Neural cell (in vitro differentiated cells): Measurements from ENCODE around the gene SSMEM1. TPM values are rescaled to one million over a fixed set of nuclear protein-coding genes. Genes with fewer than 3 reads are reported as not detected.

Source experiments
- H2AFZ ChIP-seq: fragments of 200-600, 300-800 bp; sonication (generic), shearing (Covaris generic); 2 replicates; pipeline ENCODE4 v1.6.0; 2014; ENCODE audit warnings: low read depth, mild to moderate bottlenecking, antibody characterized with exemption, low read length, moderate library complexity
- H3F3A ChIP-seq: fragments of 200-600 bp; shearing (Covaris generic); 2 replicates; pipeline ENCODE4 v1.6.1; 2016; ENCODE audit warnings: mild to moderate bottlenecking, moderate library complexity, mixed read lengths, antibody characterized with exemption, low read length; ENCODE audit not compliant: insufficient read depth, poor library complexity, severe bottlenecking
- H3K27ac ChIP-seq: fragments of 200-600, 300-800 bp; sonication (generic), shearing (Covaris generic); 2 replicates; pipeline ENCODE4 v1.5.1; 2014; ENCODE audit warnings: mild to moderate bottlenecking, low read length, moderate library complexity
- H3K27me3 ChIP-seq: fragments of 300-800, 200-600 bp; sonication (generic), shearing (Covaris generic); 2 replicates; pipeline ENCODE4 v1.6.0; 2014; ENCODE audit warnings: mild to moderate bottlenecking, low read depth, low read length, moderate library complexity; ENCODE audit not compliant: insufficient read depth
- H3K36me3 ChIP-seq: fragments of 300-800, 200-600 bp; sonication (generic), shearing (Covaris generic); 2 replicates; pipeline ENCODE4 v1.5.1; 2014; ENCODE audit warnings: mild to moderate bottlenecking, antibody characterized with exemption, low read length, moderate library complexity; ENCODE audit not compliant: insufficient read depth
- H3K4me2 ChIP-seq: fragments of 300-800, 200-600 bp; sonication (generic), shearing (Covaris generic); 2 replicates; pipeline ENCODE4 v1.6.0; 2014; ENCODE audit warnings: mild to moderate bottlenecking, low read length
- H3K4me3 ChIP-seq: fragments of 300-800, 200-600 bp; sonication (generic), shearing (Covaris generic); 2 replicates; pipeline ENCODE4 v1.5.1; 2014; ENCODE audit warnings: mild to moderate bottlenecking, low read length, moderate library complexity
- H3K79me2 ChIP-seq: fragments of 200-600 bp; shearing (Covaris generic); replicated peaks from 2 replicates; pipeline ENCODE4 v1.6.0; 2014; ENCODE audit warnings: mild to moderate bottlenecking, low read length, moderate library complexity; ENCODE audit not compliant: insufficient read depth
- H3K9ac ChIP-seq: fragments of 300-800, 200-600 bp; sonication (generic), shearing (Covaris generic); 2 replicates; pipeline ENCODE4 v1.6.1; 2016; ENCODE audit warnings: mild to moderate bottlenecking, low read length, mixed read lengths
- H3K9me2 ChIP-seq: fragments of 200-600 bp; shearing (Covaris generic); 2 replicates; pipeline ENCODE4 v1.6.1; 2016; ENCODE audit warnings: mild to moderate bottlenecking, low read length, mixed read lengths; ENCODE audit not compliant: insufficient read depth
- H3K9me3 ChIP-seq: fragments of 200-600, 300-800 bp; sonication (generic), shearing (Covaris generic); 2 replicates; pipeline ENCODE4 v1.6.1; 2016; ENCODE audit warnings: mild to moderate bottlenecking, mixed run types, low read length, moderate library complexity, mixed read lengths
- H4K20me1 ChIP-seq: fragments of 200-600 bp; shearing (Covaris generic); 2 replicates; pipeline ENCODE4 v1.6.1; 2016; ENCODE audit warnings: mild to moderate bottlenecking, mixed run types; ENCODE audit not compliant: insufficient read depth
- EP300 ChIP-seq: fragments of 450-650 bp; conservative IDR thresholded peaks from 2 replicates; pipeline ENCODE4 v1.6.1; 2014; ENCODE audit warnings: antibody characterized with exemption, mild to moderate bottlenecking, moderate library complexity; ENCODE audit not compliant: poor library complexity, severe bottlenecking
- EZH2 ChIP-seq: fragments of 200-600, 300-800 bp; shearing (Covaris generic), sonication (generic); IDR thresholded peaks from 2 replicates; pipeline ENCODE4 v1.6.1; 2014; ENCODE audit warnings: antibody characterized with exemption, low read length, borderline replicate concordance, mild to moderate bottlenecking; ENCODE audit not compliant: insufficient read depth, poor library complexity, severe bottlenecking
- MXI1 ChIP-seq: fragments of 450-650 bp; conservative IDR thresholded peaks from 2 replicates; pipeline ENCODE4 v1.6.1; 2014; ENCODE audit warnings: antibody characterized with exemption, mild to moderate bottlenecking; ENCODE audit not compliant: poor library complexity, severe bottlenecking
- POLR2AphosphoS5 ChIP-seq: IDR thresholded peaks from 2 replicates; pipeline ENCODE4 v1.6.1; 2012
- RAD21 ChIP-seq: fragments of 450-650 bp; conservative IDR thresholded peaks from 2 replicates; pipeline ENCODE4 v1.6.1; 2014; ENCODE audit warnings: antibody characterized with exemption, mild to moderate bottlenecking, moderate library complexity
- SMC3 ChIP-seq: fragments of 450-650 bp; conservative IDR thresholded peaks from 2 replicates; pipeline ENCODE4 v1.6.1; 2014; ENCODE audit warnings: antibody characterized with exemption, mild to moderate bottlenecking, moderate library complexity; ENCODE audit not compliant: poor library complexity
- TAF1 ChIP-seq: IDR thresholded peaks from 2 replicates; pipeline ENCODE4 v1.6.1; 2012; ENCODE audit warnings: low read depth
- polyA plus RNA-seq: library from polyadenylated mRNA; depleted of rRNA; stranded (reverse); fragments of >200 nt; gene quantifications from 2 replicates; pipeline ENCODE4 v1.2.3, GENCODE V29; 2014
- TF ChIP-seq, protein P1 (sequence below): IDR thresholded peaks from 2 replicates; pipeline ENCODE4 v1.6.1; 2012; ENCODE audit warnings: borderline replicate concordance
- TF ChIP-seq, protein P2 (sequence below): fragments of 450-650 bp; IDR thresholded peaks from 2 replicates; pipeline ENCODE4 v1.5.1; 2014; ENCODE audit warnings: antibody characterized with exemption, mild to moderate bottlenecking, moderate library complexity; ENCODE audit not compliant: poor library complexity, severe bottlenecking

SSMEM1 gene
- polyA plus RNA-seq, 1 donor from 2014 or later = not detected

DNA sequence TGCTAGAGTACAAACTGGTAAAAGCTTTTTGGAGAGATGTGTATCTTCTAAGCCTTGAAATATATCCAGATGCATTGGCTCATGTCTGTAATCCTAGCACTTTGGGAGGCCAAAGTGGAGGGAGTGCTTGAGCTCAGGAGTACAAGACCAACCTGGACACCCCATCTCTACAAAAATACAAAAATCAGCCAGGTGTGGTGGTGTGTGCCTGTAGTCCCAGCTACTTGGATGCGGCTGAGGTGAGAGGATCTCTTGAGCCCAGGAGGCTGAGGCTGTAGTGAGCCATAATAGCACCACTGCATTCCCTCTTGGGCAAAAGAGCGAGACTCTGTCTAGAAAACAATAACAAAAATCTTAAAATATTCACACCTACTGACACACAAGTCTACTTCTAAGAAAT, 28.0 kb upstream of the SSMEM1 start:
- no peaks in the 10 kb centered on the region for H3K79me2 ChIP-seq
- TF ChIP-seq RAD21 (no peak), EZH2 (no peak), POLR2AphosphoS5 (no peak), SMC3 (no peak), TAF1 (no peak), MXI1 (no peak), EP300 (no peak)
- TF ChIP-seq, protein P1, sequence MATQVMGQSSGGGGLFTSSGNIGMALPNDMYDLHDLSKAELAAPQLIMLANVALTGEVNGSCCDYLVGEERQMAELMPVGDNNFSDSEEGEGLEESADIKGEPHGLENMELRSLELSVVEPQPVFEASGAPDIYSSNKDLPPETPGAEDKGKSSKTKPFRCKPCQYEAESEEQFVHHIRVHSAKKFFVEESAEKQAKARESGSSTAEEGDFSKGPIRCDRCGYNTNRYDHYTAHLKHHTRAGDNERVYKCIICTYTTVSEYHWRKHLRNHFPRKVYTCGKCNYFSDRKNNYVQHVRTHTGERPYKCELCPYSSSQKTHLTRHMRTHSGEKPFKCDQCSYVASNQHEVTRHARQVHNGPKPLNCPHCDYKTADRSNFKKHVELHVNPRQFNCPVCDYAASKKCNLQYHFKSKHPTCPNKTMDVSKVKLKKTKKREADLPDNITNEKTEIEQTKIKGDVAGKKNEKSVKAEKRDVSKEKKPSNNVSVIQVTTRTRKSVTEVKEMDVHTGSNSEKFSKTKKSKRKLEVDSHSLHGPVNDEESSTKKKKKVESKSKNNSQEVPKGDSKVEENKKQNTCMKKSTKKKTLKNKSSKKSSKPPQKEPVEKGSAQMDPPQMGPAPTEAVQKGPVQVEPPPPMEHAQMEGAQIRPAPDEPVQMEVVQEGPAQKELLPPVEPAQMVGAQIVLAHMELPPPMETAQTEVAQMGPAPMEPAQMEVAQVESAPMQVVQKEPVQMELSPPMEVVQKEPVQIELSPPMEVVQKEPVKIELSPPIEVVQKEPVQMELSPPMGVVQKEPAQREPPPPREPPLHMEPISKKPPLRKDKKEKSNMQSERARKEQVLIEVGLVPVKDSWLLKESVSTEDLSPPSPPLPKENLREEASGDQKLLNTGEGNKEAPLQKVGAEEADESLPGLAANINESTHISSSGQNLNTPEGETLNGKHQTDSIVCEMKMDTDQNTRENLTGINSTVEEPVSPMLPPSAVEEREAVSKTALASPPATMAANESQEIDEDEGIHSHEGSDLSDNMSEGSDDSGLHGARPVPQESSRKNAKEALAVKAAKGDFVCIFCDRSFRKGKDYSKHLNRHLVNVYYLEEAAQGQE = no peak
- TF ChIP-seq, protein P2, sequence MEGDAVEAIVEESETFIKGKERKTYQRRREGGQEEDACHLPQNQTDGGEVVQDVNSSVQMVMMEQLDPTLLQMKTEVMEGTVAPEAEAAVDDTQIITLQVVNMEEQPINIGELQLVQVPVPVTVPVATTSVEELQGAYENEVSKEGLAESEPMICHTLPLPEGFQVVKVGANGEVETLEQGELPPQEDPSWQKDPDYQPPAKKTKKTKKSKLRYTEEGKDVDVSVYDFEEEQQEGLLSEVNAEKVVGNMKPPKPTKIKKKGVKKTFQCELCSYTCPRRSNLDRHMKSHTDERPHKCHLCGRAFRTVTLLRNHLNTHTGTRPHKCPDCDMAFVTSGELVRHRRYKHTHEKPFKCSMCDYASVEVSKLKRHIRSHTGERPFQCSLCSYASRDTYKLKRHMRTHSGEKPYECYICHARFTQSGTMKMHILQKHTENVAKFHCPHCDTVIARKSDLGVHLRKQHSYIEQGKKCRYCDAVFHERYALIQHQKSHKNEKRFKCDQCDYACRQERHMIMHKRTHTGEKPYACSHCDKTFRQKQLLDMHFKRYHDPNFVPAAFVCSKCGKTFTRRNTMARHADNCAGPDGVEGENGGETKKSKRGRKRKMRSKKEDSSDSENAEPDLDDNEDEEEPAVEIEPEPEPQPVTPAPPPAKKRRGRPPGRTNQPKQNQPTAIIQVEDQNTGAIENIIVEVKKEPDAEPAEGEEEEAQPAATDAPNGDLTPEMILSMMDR = no peak
- H3K27ac ChIP-seq = no peak overlapping the region
- no peaks in the 10 kb centered on the region for H3F3A ChIP-seq
- no peaks in the 10 kb centered on the region for H4K20me1 ChIP-seq
- no peak overlapping the region for H3K9ac ChIP-seq
- H3K36me3 ChIP-seq = no peaks in the 10 kb centered on the region
- H3K27me3 ChIP-seq = no peaks in the 10 kb centered on the region
- H3K9me2 ChIP-seq = no peaks in the 10 kb centered on the region
- no peaks in the 10 kb centered on the region for H3K9me3 ChIP-seq
- H2AFZ ChIP-seq = no peak overlapping the region
- no peak overlapping the region for H3K4me2 ChIP-seq
- no peak overlapping the region for H3K4me3 ChIP-seq

DNA sequence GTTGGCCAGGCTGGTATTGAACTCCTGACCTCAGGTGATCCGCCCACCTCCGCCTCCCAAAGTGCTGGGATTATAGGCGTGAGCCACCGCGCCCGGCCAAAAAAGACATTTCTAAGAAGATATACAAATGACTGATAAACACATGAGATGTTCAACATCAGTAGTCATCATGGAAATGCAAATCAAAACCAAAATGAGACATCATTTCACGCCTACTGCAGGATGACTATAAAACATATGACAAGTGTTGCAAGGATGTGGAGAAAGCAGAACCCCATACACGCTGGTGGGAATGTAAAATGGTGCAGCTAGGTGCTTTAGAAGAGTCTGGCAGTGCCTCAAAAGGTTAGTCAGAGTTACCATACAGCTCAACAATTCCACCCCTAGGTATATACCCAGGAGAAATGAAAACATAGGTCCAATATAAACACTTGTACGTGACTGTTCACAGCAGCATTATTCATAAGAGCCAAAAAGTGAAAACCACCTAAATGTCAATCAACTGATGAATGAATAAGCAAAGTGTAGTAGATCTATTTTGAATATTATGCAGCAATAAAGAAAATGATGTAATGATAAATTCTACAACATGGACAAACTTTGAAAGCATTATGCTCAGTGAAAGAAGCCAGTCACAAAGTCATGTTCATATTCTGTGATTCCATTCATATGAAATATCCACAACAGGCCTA, 26.9 kb upstream of the SSMEM1 start:
- Histone ChIP-seq H3K4me2 (no peak overlapping the region), H3F3A (no peaks in the 10 kb centered on the region), H3K9ac (no peak overlapping the region), H3K9me2 (no peaks in the 10 kb centered on the region), H3K9me3 (no peaks in the 10 kb centered on the region), H3K27me3 (no peaks in the 10 kb centered on the region), H3K79me2 (no peaks in the 10 kb centered on the region), H3K4me3 (no peak overlapping the region), H3K27ac (no peak overlapping the region), H2AFZ (no peak overlapping the region), H3K36me3 (no peaks in the 10 kb centered on the region), H4K20me1 (no peaks in the 10 kb centered on the region)
- TF ChIP-seq RAD21 (no peak), EZH2 (no peak)
- TF ChIP-seq, protein P2 = no peak
